Keratinocyte (primary cell): ENCODE data around the gene KIAA1217. TPM values are rescaled to one million over a fixed set of nuclear protein-coding genes. Genes with fewer than 3 reads are reported as not detected.

ENCODE experiments used
- DNase-seq: peaks from one replicate; pipeline ENCODE4 v3.0.0-alpha.2; 2011; ENCODE audit warnings: low read depth, missing footprints, low spot score
- FAIRE-seq: peaks from 2 replicates; lab custom pipeline; 2011; peaks lifted over from hg19 to GRCh38; lab: Jason Lieb, UNC
- H2AFZ ChIP-seq: 2 replicates; pipeline ENCODE4 v1.6.0; 2012; ENCODE audit warnings: low read length, control low read depth, inconsistent platforms; ENCODE audit not compliant: control insufficient read depth
- H3K27ac ChIP-seq: 2 replicates; pipeline ENCODE4 v1.5.1; 2011; ENCODE audit warnings: low read length; ENCODE audit not compliant: control insufficient read depth, insufficient read depth
- H3K27me3 ChIP-seq: 3 replicates; pipeline ENCODE4 v1.6.0; 2011; ENCODE audit warnings: low read length; ENCODE audit not compliant: control insufficient read depth, insufficient read depth; ENCODE audit errors: extremely low read depth
- H3K36me3 ChIP-seq, 2 experiments: 2 replicates in 1 of 2; 3 replicates in 1 of 2; pipeline ENCODE4 v1.5.1; 2011; ENCODE audit warnings: low read length in 2 of 2, mild to moderate bottlenecking in 1 of 2; ENCODE audit not compliant: control insufficient read depth in 2 of 2, insufficient read depth in 2 of 2; ENCODE audit errors: extremely low read depth in 1 of 2
- H3K4me1 ChIP-seq: 3 replicates; pipeline ENCODE4 v1.5.1; 2011; ENCODE audit warnings: low read length; ENCODE audit not compliant: control insufficient read depth, insufficient read depth; ENCODE audit errors: extremely low read depth
- H3K4me2 ChIP-seq: 3 replicates; pipeline ENCODE4 v1.6.0; 2011; ENCODE audit warnings: low read depth, low read length; ENCODE audit not compliant: control insufficient read depth, insufficient read depth; ENCODE audit errors: extremely low read depth
- H3K4me3 ChIP-seq, 3 experiments: fragments of 200-600 bp in 1 of 3; sonication (generic) in 1 of 3; 2 replicates in 2 of 3; 3 replicates in 1 of 3; pipeline ENCODE4 v1.5.1; 2011 to 2016; ENCODE audit warnings: low read length in 3 of 3, mild to moderate bottlenecking in 3 of 3, control low read depth in 2 of 3, inconsistent platforms in 1 of 3, low read depth in 1 of 3, mixed read lengths in 1 of 3, mixed run types in 1 of 3, moderate library complexity in 1 of 3; ENCODE audit not compliant: control insufficient read depth in 2 of 3, insufficient read depth in 2 of 3; ENCODE audit errors: extremely low read depth in 1 of 3
- H3K79me2 ChIP-seq: 2 replicates; pipeline ENCODE4 v1.6.0; 2012; ENCODE audit warnings: low read length; ENCODE audit not compliant: control insufficient read depth, insufficient read depth
- H3K9ac ChIP-seq: 3 replicates; pipeline ENCODE4 v1.6.0; 2011; ENCODE audit warnings: low read length; ENCODE audit not compliant: control insufficient read depth, insufficient read depth; ENCODE audit errors: extremely low read depth
- H3K9me1 ChIP-seq: 3 replicates; pipeline ENCODE4 v1.6.0; 2011; ENCODE audit warnings: low read length; ENCODE audit not compliant: control insufficient read depth, insufficient read depth; ENCODE audit errors: extremely low read depth
- H3K9me3 ChIP-seq: 2 replicates; pipeline ENCODE4 v1.5.1; 2012; ENCODE audit warnings: low read depth, low read length; ENCODE audit not compliant: control insufficient read depth
- H4K20me1 ChIP-seq: 3 replicates; pipeline ENCODE4 v1.6.0; 2011; ENCODE audit warnings: low read length; ENCODE audit not compliant: control insufficient read depth, insufficient read depth; ENCODE audit errors: extremely low read depth
- CTCF ChIP-seq, 3 experiments: IDR thresholded peaks in 1 of 3; conservative IDR thresholded peaks in 1 of 3; optimal IDR thresholded peaks in 1 of 3; 2 replicates in 2 of 3; 3 replicates in 1 of 3; pipeline versions ENCODE3 to v1.5.1; 2011; ENCODE audit warnings: low read length in 3 of 3, mild to moderate bottlenecking in 3 of 3, moderate library complexity in 2 of 3, control low read depth in 1 of 3, inconsistent platforms in 1 of 3; ENCODE audit not compliant: insufficient read depth in 2 of 3; ENCODE audit errors: extremely low read depth in 1 of 3
- EZH2 ChIP-seq: IDR thresholded peaks from one replicate; pipeline ENCODE4 v1.6.1; 2012; ENCODE audit warnings: inconsistent platforms, mild to moderate bottlenecking, low read length, moderate library complexity
- dilution Hi-C: fragments of 300-500 bp; cut with MboI; formaldehyde crosslinking; loops from one replicate; pipeline ENCODE4 v1.7.0; 2020; ENCODE audit warnings: low sequenced_read_pairs; ENCODE audit not compliant: extremely low pct_ligation_motif_present
- polyA plus RNA-seq, 5 experiments: library from polyadenylated mRNA; depleted of rRNA in 3 of 5; stranded (reverse) in 3 of 5; stranded (forward) in 1 of 5; unstranded in 1 of 5; fragments of >200 nt; gene quantifications; 1 replicate in 1 of 5; 2 replicates in 3 of 5; 3 replicates in 1 of 5; pipeline versions ENCODE4 v1.2.1 to v1.2.3, GENCODE V29; 2011 to 2012; ENCODE audit warnings: missing spikeins in 2 of 5, low read depth in 1 of 5, low replicate concordance in 1 of 5

KIAA1217 gene
- polyA plus RNA-seq, 1 donor (not counting 4 experiments of a cell fraction or from before 2014, with no cell fraction given) = 10.4 TPM

- no peaks in the 10 kb centered on the region for H3K9me3 ChIP-seq
- H3K36me3 ChIP-seq = no peaks in the 10 kb centered on the region
- no peak for DNase-seq
- H4K20me1 ChIP-seq = no peaks in the 10 kb centered on the region
- dilution Hi-C loops = no loop called here
- H3K79me2 ChIP-seq = no peaks in the 10 kb centered on the region
- no peak overlapping the region for H2AFZ ChIP-seq
- H3K4me2 ChIP-seq = no peak overlapping the region
- H3K9me1 ChIP-seq = no peaks in the 10 kb centered on the region
- TF ChIP-seq EZH2 = no peak
- no peak for TF ChIP-seq CTCF (optimal IDR thresholded peaks at IDR 0.05 in 1 of 3, IDR thresholded peaks at IDR 0.05 in 1 of 3, conservative IDR thresholded peaks at IDR 0.05 in 1 of 3; ENCODE audit: extremely low read depth in 1 of 3, insufficient read depth in 2 of 3, low read length in 3 of 3)
- peaks cover 13% of the 10 kb centered on the region for H3K4me1 ChIP-seq
- H3K27me3 ChIP-seq = no peaks in the 10 kb centered on the region
- FAIRE-seq = no peak
- H3K9ac ChIP-seq = no peak overlapping the region
- H3K4me3 ChIP-seq = no peak overlapping the region
- no peak overlapping the region for H3K27ac ChIP-seq
Observed at GRCh38 chr10:24425151-24425550, 216.2 kb downstream of the KIAA1217 start.

GRCh38 chr10:24427678-24428409 is 218.9 kb downstream of the KIAA1217 start:
- dilution Hi-C loops = no loop called here

More at GRCh38 chr10:24427678-24428409, 218.9 kb downstream of the KIAA1217 start:
- no peaks in the 10 kb centered on the region for H3K9me3 ChIP-seq
- H3K27me3 ChIP-seq = no peaks in the 10 kb centered on the region
- no peak overlapping the region for H3K4me2 ChIP-seq
- peaks cover 13% of the 10 kb centered on the region for H3K4me1 ChIP-seq
- H4K20me1 ChIP-seq = no peaks in the 10 kb centered on the region
- DNase-seq = no peak
- no peak overlapping the region for H3K4me3 ChIP-seq
- H3K36me3 ChIP-seq = no peaks in the 10 kb centered on the region
- no peaks in the 10 kb centered on the region for H3K9me1 ChIP-seq
- peak overlapping the region; percentile 53 for H3K27ac ChIP-seq
- FAIRE-seq = peak; percentile 20
- H3K9ac ChIP-seq = no peak overlapping the region
- H2AFZ ChIP-seq = no peak overlapping the region
- TF ChIP-seq EZH2 (no peak), CTCF (optimal IDR thresholded peaks at IDR 0.05 in 1 of 3, IDR thresholded peaks at IDR 0.05 in 1 of 3, conservative IDR thresholded peaks at IDR 0.05 in 1 of 3; ENCODE audit: extremely low read depth in 1 of 3, insufficient read depth in 2 of 3, low read length in 3 of 3) (no peak)
- H3K79me2 ChIP-seq = no peaks in the 10 kb centered on the region
